T-helper 2 cell (primary cell): ENCODE results near the gene UROD.
"Not testable (repeated sequence)": the region's sequence is repeated elsewhere in the genome, so short reads cannot be mapped to it uniquely, and the experiment has no call there.

ENCODE experiments used
- DNase-seq, 5 experiments: peaks; one replicate each; pipeline versions ENCODE4 v3.0.0 to v3.0.0-alpha.2; 2012 to 2022
- total RNA-seq, 2 donors: gene quantifications; one replicate each; lab custom pipeline; 2026; lab: John Stamatoyannopoulos, UW

UROD gene
- total RNA-seq = 13.7 to 30.9 reads per million in 2 donors

- DNase-seq = peak; percentile 53 to 98 (median 84)
Observed at GRCh38 chr1:45011837-45012638, at the start of gene UROD. UROD (plus strand) TSS chr1:45012254; CDS start chr1:45012266, 12 bp downstream.

- DNase-seq = no peak
Observed at GRCh38 chr1:44962729-44963128, 49.3 kb upstream of the UROD start.

- no peak for DNase-seq
Observed at GRCh38 chr1:44964396-44964795, 47.7 kb upstream of the UROD start.

GRCh38 chr1:44970317-44970716 lies 41.7 kb upstream of the UROD start:
- DNase-seq = no peak

- DNase-seq = no peak
Observed at GRCh38 chr1:44973645-44974044, 38.4 kb upstream of the UROD start.

GRCh38 chr1:44976252-44976651 lies 35.8 kb upstream of the UROD start:
- no peak for DNase-seq

- not testable (repeated sequence) for DNase-seq
Observed at GRCh38 chr1:44977372-44977771, 34.7 kb upstream of the UROD start.

GRCh38 chr1:44985747-44986359 lies 26.2 kb upstream of the UROD start:
- no peak for DNase-seq

- DNase-seq = no peak
Observed at GRCh38 chr1:44988531-44989156, 23.4 kb upstream of the UROD start.

- DNase-seq = no peak
Observed at GRCh38 chr1:44994309-44994898, 17.6 kb upstream of the UROD start.

- DNase-seq = no peak
Observed at GRCh38 chr1:44995467-44996238, 16.4 kb upstream of the UROD start.

GRCh38 chr1:44999232-44999631 lies 12.8 kb upstream of the UROD start:
- DNase-seq = no peak

GRCh38 chr1:45001011-45001481 lies 11.0 kb upstream of the UROD start:
- DNase-seq = no peak

- not testable (repeated sequence) for DNase-seq
Observed at GRCh38 chr1:45001576-45001975, 10.5 kb upstream of the UROD start.

GRCh38 chr1:45002650-45003645 lies 9.1 kb upstream of the UROD start:
- no peak for DNase-seq

GRCh38 chr1:45003741-45004140 lies 8.3 kb upstream of the UROD start:
- DNase-seq = no peak

- no peak for DNase-seq
Observed at GRCh38 chr1:45004281-45004920, 7.7 kb upstream of the UROD start.

- DNase-seq = no peak
Observed at GRCh38 chr1:45005761-45006160, 6.3 kb upstream of the UROD start.

GRCh38 chr1:45007311-45007710 lies 4.7 kb upstream of the UROD start:
- no peak for DNase-seq

- DNase-seq = no peak
Observed at GRCh38 chr1:45008076-45008475, 4.0 kb upstream of the UROD start.

- DNase-seq = no peak
Observed at GRCh38 chr1:45008516-45008915, 3.5 kb upstream of the UROD start.
